Measurements from ENCODE around the gene OR6C6. TPM values are rescaled to one million over a fixed set of nuclear protein-coding genes. Genes with fewer than 3 reads are reported as not detected.

Gene OR6C6
- total RNA-seq, 2 experiments from 2014 or later, result not detected

Other genes starting within 250 kb of the OR6C6 start
- gene OR9K2, start 170.2 kb downstream of the OR6C6 start, total RNA-seq, result not detected
- gene OR10A7, start 75.5 kb downstream of the OR6C6 start, total RNA-seq, result not detected
- gene OR6C74, start 52.0 kb downstream of the OR6C6 start, total RNA-seq, result not detected
- not detected for gene OR6C1, start 17.8 kb upstream of the OR6C6 start, total RNA-seq
- not detected for gene OR6C3, start 34.2 kb upstream of the OR6C6 start, total RNA-seq
- not detected for gene OR6C75, start 66.4 kb upstream of the OR6C6 start, total RNA-seq
- gene OR6C65, start 104.0 kb upstream of the OR6C6 start, total RNA-seq, result not detected
- gene OR6C76, start 129.7 kb upstream of the OR6C6 start, total RNA-seq, result not detected
- gene OR6C2, start 147.5 kb upstream of the OR6C6 start, total RNA-seq, result not detected
- gene OR6C70, start 173.6 kb upstream of the OR6C6 start, total RNA-seq, result not detected
- not detected for gene OR6C68, start 195.8 kb upstream of the OR6C6 start, total RNA-seq